ENCODE data around the gene MACROH2A1. TPM values are rescaled to one million over a fixed set of nuclear protein-coding genes. Genes with fewer than 3 reads are reported as not detected.

The MACROH2A1 gene
- total and polyA plus RNA-seq, 7 experiments from 2014 or later, result 109 to 288 (median 133) TPM

DNA sequence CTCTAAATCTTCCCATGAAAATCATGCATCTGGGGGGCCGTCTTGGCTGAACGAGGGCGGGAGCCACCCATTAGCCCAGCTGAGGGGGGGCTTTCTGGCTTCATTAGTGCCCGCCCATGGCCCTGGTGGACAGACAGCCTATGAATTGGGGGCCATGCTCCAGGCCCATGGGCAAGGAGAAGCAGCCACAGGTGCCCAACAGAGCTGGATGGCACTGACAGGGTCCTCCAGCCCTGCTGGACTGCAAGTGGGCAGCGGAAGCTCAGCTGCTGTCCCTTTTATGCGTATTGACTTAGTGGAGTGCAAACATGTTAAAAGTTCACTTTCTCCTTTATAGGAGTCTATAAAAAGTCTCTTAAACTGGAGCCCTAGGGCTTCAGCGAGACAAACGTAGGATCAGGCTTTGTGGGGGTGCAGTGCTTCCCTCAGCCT, 75.3 kb downstream of the MACROH2A1 start:
- no peaks in the 10 kb centered on the region for H3K36me3 ChIP-seq (ENCODE audit: control insufficient read depth in 2 of 3, insufficient read depth in 3 of 3, low read length in 3 of 3)
- H3K9me3 Mint-ChIP-seq, result no peaks in the 10 kb centered on the region
- H3K4me1 ChIP-seq (ENCODE audit: control insufficient read depth in 2 of 2, insufficient read depth in 2 of 2, low read length in 2 of 2), result peaks cover 0 to 21% of the 10 kb centered on the region in 2 donors
- H3K27me3 Mint-ChIP-seq, result no peaks in the 10 kb centered on the region
- H3K36me3 Mint-ChIP-seq, result no peaks in the 10 kb centered on the region
- H3K4me1 Mint-ChIP-seq, result peaks cover 10 to 29% (median 24%) of the 10 kb centered on the region in 7 donors
- H3K27ac Mint-ChIP-seq, result peak overlapping the region in 6 of 9 donors; percentile 20 to 86 (median 70)
- DNase-seq (no peak), ATAC-seq (no peak)
- no peaks in the 10 kb centered on the region for H3K27me3 ChIP-seq (ENCODE audit: control insufficient read depth in 2 of 2, insufficient read depth in 2 of 2, low read length in 2 of 2)
- H3K4me3 ChIP-seq (ENCODE audit: low read length), result no peak overlapping the region
- CTCF ChIA-PET, result interaction anchor here (1.3 kb wide), 1 partner anchor 8 kb away, joined by 4 read pairs; no protein-coding TSS in a partner anchor
- intact Hi-C loops (cut with micrococcal nuclease), result loop anchor here in 1 of 2 donors (10.0 kb wide), 1 partner anchor 289 kb away; the partner anchor contains the start of gene PITX1
- no peak overlapping the region for H3K27ac ChIP-seq (ENCODE audit: low read depth, low read length)
- no peaks in the 10 kb centered on the region for H3K9me3 ChIP-seq (ENCODE audit: control insufficient read depth in 2 of 3, low read length in 3 of 3)
- POLR2A ChIA-PET, result interaction anchor here (0.8 to 3.6 kb wide), 2 partner anchors 14 to 54 kb away, joined by 3 to 9 read pairs; no protein-coding TSS in a partner anchor
- H3K4me3 Mint-ChIP-seq, result no peak overlapping the region

DNA sequence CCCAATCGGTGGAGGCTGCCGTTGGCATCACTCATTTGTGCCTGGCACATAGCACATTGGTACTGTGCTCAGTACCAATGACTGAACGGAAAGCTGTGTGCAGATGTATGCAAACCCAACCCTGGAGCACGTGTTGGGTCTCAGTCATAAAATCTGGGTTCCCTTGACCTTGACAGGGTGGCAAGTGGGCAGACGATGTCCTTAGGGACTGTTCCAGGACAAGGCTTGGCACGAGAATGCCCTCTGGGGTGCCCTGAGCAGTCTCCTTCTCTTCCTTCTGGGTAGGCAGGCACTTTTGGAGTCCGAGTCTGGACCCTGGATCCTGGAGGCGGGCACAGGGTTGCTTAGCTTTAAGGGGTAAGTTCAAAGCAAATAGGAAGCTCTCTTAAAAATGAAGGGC, 75.8 kb downstream of the MACROH2A1 start:
- Mint-ChIP-seq H3K9me3 (no peaks in the 10 kb centered on the region), H3K36me3 (no peaks in the 10 kb centered on the region), H3K27me3 (no peaks in the 10 kb centered on the region), H3K27ac (peak overlapping the region in 4 of 9 donors; percentile 4 to 86 (median 17)), H3K4me3 (no peak overlapping the region), H3K4me1 (peaks cover 10 to 29% (median 23%) of the 10 kb centered on the region in 7 donors)
- intact Hi-C loops (cut with micrococcal nuclease), result loop anchor here in 1 of 2 donors (10.0 kb wide), 1 partner anchor 288 kb away; the partner anchor contains the start of gene PITX1
- no peaks in the 10 kb centered on the region for H3K36me3 ChIP-seq (ENCODE audit: control insufficient read depth in 2 of 3, insufficient read depth in 3 of 3, low read length in 3 of 3)
- H3K9me3 ChIP-seq (ENCODE audit: control insufficient read depth in 2 of 3, low read length in 3 of 3), result no peaks in the 10 kb centered on the region
- CTCF ChIA-PET, result interaction anchor here (1.3 kb wide), 1 partner anchor 8 kb away, joined by 4 read pairs; no protein-coding TSS in a partner anchor
- DNase-seq (no peak), ATAC-seq (no peak)
- POLR2A ChIA-PET, result interaction anchor here (3.6 kb wide), 1 partner anchor 13 kb away, joined by 9 read pairs; no protein-coding TSS in a partner anchor
- H3K27me3 ChIP-seq (ENCODE audit: control insufficient read depth in 2 of 2, insufficient read depth in 2 of 2, low read length in 2 of 2), result no peaks in the 10 kb centered on the region
- no peak overlapping the region for H3K4me3 ChIP-seq (ENCODE audit: low read length)
- no peak overlapping the region for H3K27ac ChIP-seq (ENCODE audit: low read depth, low read length)
- H3K4me1 ChIP-seq (ENCODE audit: control insufficient read depth in 2 of 2, insufficient read depth in 2 of 2, low read length in 2 of 2), result peaks cover 0 to 21% of the 10 kb centered on the region in 2 donors

DNA sequence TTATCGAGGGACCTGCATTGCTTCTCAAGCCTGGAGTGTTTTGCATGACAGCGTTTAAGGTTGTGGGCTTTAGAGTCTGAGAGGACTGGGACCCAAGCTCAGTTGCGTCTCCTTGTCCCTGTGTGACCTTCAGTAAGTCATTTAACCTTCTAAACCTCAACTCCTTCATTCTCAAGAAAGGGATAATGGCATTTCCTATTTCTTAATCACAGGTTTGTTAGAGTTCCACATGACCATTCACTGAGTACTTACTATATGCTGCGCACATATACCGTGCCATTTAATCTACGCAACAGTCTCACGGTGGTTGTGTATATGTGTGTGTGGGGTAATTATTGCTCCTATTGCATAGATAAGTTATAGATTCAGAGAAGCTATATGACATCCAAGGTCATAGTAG, 76.3 kb downstream of the MACROH2A1 start:
- intact Hi-C loops (cut with micrococcal nuclease), result loop anchor here in 1 of 2 donors (10.0 kb wide), 1 partner anchor 288 kb away; the partner anchor contains the start of gene PITX1
- ChIA-PET POLR2A (interaction anchor here (0.7 to 3.6 kb wide), 2 partner anchors 13 to 190 kb away, joined by 3 to 9 read pairs; no protein-coding TSS in a partner anchor), CTCF (interaction anchor here (1.3 kb wide), 1 partner anchor 9 kb away, joined by 4 read pairs; no protein-coding TSS in a partner anchor)
- Histone ChIP-seq H3K4me1 (ENCODE audit: control insufficient read depth in 2 of 2, insufficient read depth in 2 of 2, low read length in 2 of 2) (peaks cover 0 to 21% of the 10 kb centered on the region in 2 donors), H3K4me3 (ENCODE audit: low read length) (no peak overlapping the region), H3K9me3 (ENCODE audit: control insufficient read depth in 2 of 3, low read length in 3 of 3) (no peaks in the 10 kb centered on the region), H3K27ac (ENCODE audit: low read depth, low read length) (no peak overlapping the region), H3K36me3 (ENCODE audit: control insufficient read depth in 2 of 3, insufficient read depth in 3 of 3, low read length in 3 of 3) (no peaks in the 10 kb centered on the region), H3K27me3 (ENCODE audit: control insufficient read depth in 2 of 2, insufficient read depth in 2 of 2, low read length in 2 of 2) (no peaks in the 10 kb centered on the region)
- Mint-ChIP-seq H3K27me3 (no peaks in the 10 kb centered on the region), H3K4me1 (peaks cover 12 to 29% (median 23%) of the 10 kb centered on the region in 7 donors), H3K4me3 (no peak overlapping the region), H3K27ac (peak overlapping the region in 6 of 9 donors; percentile 4 to 60 (median 42)), H3K36me3 (no peaks in the 10 kb centered on the region), H3K9me3 (no peaks in the 10 kb centered on the region)
- ATAC-seq (no peak), DNase-seq (no peak)

GRCh38 chr5:135322271-135322670, 76.8 kb downstream of the MACROH2A1 start:
- Mint-ChIP-seq H3K27ac (peak overlapping the region in 6 of 9 donors; percentile 4 to 60 (median 42)), H3K4me3 (no peak overlapping the region)

DNA sequence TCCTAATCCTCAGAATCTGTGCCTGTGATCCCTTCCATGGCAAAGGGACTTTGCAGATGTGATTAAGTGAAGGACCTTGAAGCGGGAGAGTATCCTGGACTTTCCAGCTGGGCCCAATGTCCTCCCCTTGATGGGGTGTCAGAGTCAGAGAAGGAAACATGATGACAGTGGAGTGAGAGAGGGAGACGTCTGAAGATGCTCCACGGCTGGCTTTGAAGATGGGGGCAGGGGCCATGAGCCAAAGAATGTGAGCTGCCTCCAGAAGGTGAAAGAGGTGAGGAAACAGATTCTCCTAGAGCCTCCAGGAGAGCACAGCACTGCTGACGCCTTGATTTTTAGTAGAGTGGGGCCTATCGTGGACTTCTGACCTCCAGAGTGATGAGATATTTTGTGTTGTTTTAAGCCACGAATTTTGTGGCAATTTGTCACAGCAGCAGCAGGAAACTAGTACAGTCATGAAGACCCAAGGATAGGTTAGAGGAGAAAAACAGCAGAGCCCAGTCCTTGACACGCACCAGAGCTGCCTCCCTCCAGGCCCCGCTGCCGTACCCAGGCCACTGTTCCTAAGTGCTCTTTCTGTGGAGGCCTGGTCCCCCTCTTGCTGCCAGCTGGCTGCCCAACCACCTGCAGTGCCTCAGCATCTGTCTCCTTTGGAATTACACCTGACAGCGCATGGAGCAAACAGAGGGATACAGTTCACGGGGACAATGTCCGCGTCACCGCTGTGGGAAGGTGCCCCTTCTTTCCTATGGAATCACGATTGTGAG, 78.1 kb downstream of the MACROH2A1 start:
- H3K9me3 Mint-ChIP-seq, result no peaks in the 10 kb centered on the region
- no peak overlapping the region for H3K27ac ChIP-seq (ENCODE audit: low read depth, low read length)
- DNase-seq (no peak), ATAC-seq (no peak)
- H3K9me3 ChIP-seq (ENCODE audit: control insufficient read depth in 2 of 3, low read length in 3 of 3), result no peaks in the 10 kb centered on the region
- H3K27ac Mint-ChIP-seq, result peak overlapping the region in 5 of 9 donors; percentile 4 to 87 (median 58)
- intact Hi-C loops (cut with micrococcal nuclease), result loop anchor here in 1 of 2 donors (10.0 kb wide), 1 partner anchor 286 kb away; the partner anchor contains the start of gene PITX1
- peaks cover 0 to 17% of the 10 kb centered on the region in 2 donors for H3K4me1 ChIP-seq (ENCODE audit: control insufficient read depth in 2 of 2, insufficient read depth in 2 of 2, low read length in 2 of 2)
- H3K36me3 Mint-ChIP-seq, result no peaks in the 10 kb centered on the region
- no peaks in the 10 kb centered on the region for H3K36me3 ChIP-seq (ENCODE audit: control insufficient read depth in 2 of 3, insufficient read depth in 3 of 3, low read length in 3 of 3)
- H3K4me3 ChIP-seq (ENCODE audit: low read length), result no peak overlapping the region
- peaks cover 10 to 21% (median 16%) of the 10 kb centered on the region in 7 donors for H3K4me1 Mint-ChIP-seq
- no peak overlapping the region for H3K4me3 Mint-ChIP-seq
- H3K27me3 ChIP-seq (ENCODE audit: control insufficient read depth in 2 of 2, insufficient read depth in 2 of 2, low read length in 2 of 2), result no peaks in the 10 kb centered on the region
- CTCF ChIA-PET, result no interaction called here
- POLR2A ChIA-PET, result no interaction called here
- no peaks in the 10 kb centered on the region for H3K27me3 Mint-ChIP-seq

More at GRCh38 chr5:135322271-135322670, 76.8 kb downstream of the MACROH2A1 start:
- Histone ChIP-seq H3K4me3 (ENCODE audit: low read length) (no peak overlapping the region), H3K9me3 (ENCODE audit: control insufficient read depth in 2 of 3, low read length in 3 of 3) (no peaks in the 10 kb centered on the region), H3K4me1 (ENCODE audit: control insufficient read depth in 2 of 2, insufficient read depth in 2 of 2, low read length in 2 of 2) (peaks cover 0 to 21% of the 10 kb centered on the region in 2 donors), H3K36me3 (ENCODE audit: control insufficient read depth in 2 of 3, insufficient read depth in 3 of 3, low read length in 3 of 3) (no peaks in the 10 kb centered on the region), H3K27ac (ENCODE audit: low read depth, low read length) (no peak overlapping the region), H3K27me3 (ENCODE audit: control insufficient read depth in 2 of 2, insufficient read depth in 2 of 2, low read length in 2 of 2) (no peaks in the 10 kb centered on the region)
- ATAC-seq (no peak), DNase-seq (no peak)
- Mint-ChIP-seq H3K9me3 (no peaks in the 10 kb centered on the region), H3K36me3 (no peaks in the 10 kb centered on the region), H3K4me1 (peaks cover 12 to 29% (median 23%) of the 10 kb centered on the region in 7 donors), H3K27me3 (no peaks in the 10 kb centered on the region)
- CTCF ChIA-PET, result no interaction called here
- POLR2A ChIA-PET, result interaction anchor here (0.7 kb wide), 1 partner anchor 190 kb away, joined by 3 read pairs; no protein-coding TSS in a partner anchor
- intact Hi-C loops (cut with micrococcal nuclease), result loop anchor here in 1 of 2 donors (10.0 kb wide), 1 partner anchor 287 kb away; the partner anchor contains the start of gene PITX1

GRCh38 chr5:135319928-135320606, 79.0 kb downstream of the MACROH2A1 start:
- no peak for ATAC-seq
- H3K4me3 ChIP-seq (ENCODE audit: low read length), result no peak overlapping the region
- H3K9me3 ChIP-seq (ENCODE audit: control insufficient read depth in 2 of 3, low read length in 3 of 3), result no peaks in the 10 kb centered on the region

More at GRCh38 chr5:135319928-135320606, 79.0 kb downstream of the MACROH2A1 start:
- H3K9me3 Mint-ChIP-seq, result no peaks in the 10 kb centered on the region
- intact Hi-C loops (cut with micrococcal nuclease), result loop anchor here in 1 of 2 donors (10.0 kb wide), 1 partner anchor 285 kb away; the partner anchor contains the start of gene PITX1
- H3K27ac Mint-ChIP-seq, result no peak overlapping the region
- no peak for DNase-seq
- no peaks in the 10 kb centered on the region for H3K27me3 ChIP-seq (ENCODE audit: control insufficient read depth in 2 of 2, insufficient read depth in 2 of 2, low read length in 2 of 2)
- H3K36me3 ChIP-seq (ENCODE audit: control insufficient read depth in 2 of 3, insufficient read depth in 3 of 3, low read length in 3 of 3), result no peaks in the 10 kb centered on the region
- ChIA-PET CTCF (no interaction called here), POLR2A (no interaction called here)
- no peak overlapping the region for H3K4me3 Mint-ChIP-seq
- H3K4me1 Mint-ChIP-seq, result peaks cover 5 to 20% (median 8%) of the 10 kb centered on the region in 7 donors
- no peaks in the 10 kb centered on the region for H3K27me3 Mint-ChIP-seq
- peaks cover 0 to 2% (median 0%) of the 10 kb centered on the region in 5 donors for H3K36me3 Mint-ChIP-seq
- H3K4me1 ChIP-seq (ENCODE audit: control insufficient read depth in 2 of 2, insufficient read depth in 2 of 2, low read length in 2 of 2), result peaks cover 0 to 9% of the 10 kb centered on the region in 2 donors
- no peak overlapping the region for H3K27ac ChIP-seq (ENCODE audit: low read depth, low read length)

Data from naive thymus-derived CD4-positive, alpha-beta T cell (primary cell).